DND-41 (cell line): ENCODE results near the gene SLC12A8.

Experiments
- ATAC-seq: fragments of 200-7000 bp; cut with Tn5 transposase; 3 replicates; pipeline ENCODE4 v1.9.1; 2021; ENCODE audit warnings: low read depth; ENCODE audit not compliant: insufficient read depth
- DNase-seq: peaks from one replicate; pipeline ENCODE4 v3.0.0-alpha.2; 2020
- H2AFZ ChIP-seq: 2 replicates; pipeline ENCODE4 v1.6.0; 2012; ENCODE audit warnings: low read depth, low read length
- H3K27ac ChIP-seq: 2 replicates; pipeline ENCODE4 v1.5.1; 2012; ENCODE audit warnings: low read length, inconsistent platforms
- H3K27me3 ChIP-seq: fragments of 200-600 bp; sonication (generic); 2 replicates; pipeline ENCODE4 v1.6.0; 2012; ENCODE audit warnings: low read length, mild to moderate bottlenecking, inconsistent platforms; ENCODE audit not compliant: insufficient read depth, poor library complexity
- H3K36me3 ChIP-seq: 2 replicates; pipeline ENCODE4 v1.5.1; 2012; ENCODE audit warnings: low read length, inconsistent platforms; ENCODE audit not compliant: insufficient read depth
- H3K4me1 ChIP-seq: 2 replicates; pipeline ENCODE4 v1.5.1; 2012; ENCODE audit warnings: mild to moderate bottlenecking, low read length; ENCODE audit not compliant: insufficient read depth
- H3K4me2 ChIP-seq: 2 replicates; pipeline ENCODE4 v1.6.0; 2012; ENCODE audit warnings: mild to moderate bottlenecking, moderate library complexity, low read length, inconsistent platforms; ENCODE audit not compliant: insufficient read depth
- H3K4me3 ChIP-seq, 2 experiments: fragments of 200-600 bp in 1 of 2; shearing (Covaris generic) in 1 of 2; 2 replicates each; pipeline ENCODE4 v1.5.1; 2012 to 2016; ENCODE audit warnings: inconsistent platforms in 2 of 2, low read length in 2 of 2, mild to moderate bottlenecking in 2 of 2, low read depth in 1 of 2, moderate library complexity in 1 of 2
- H3K79me2 ChIP-seq: 2 replicates; pipeline ENCODE4 v1.6.0; 2012; ENCODE audit warnings: low read length, inconsistent platforms; ENCODE audit not compliant: insufficient read depth
- H3K9ac ChIP-seq: 2 replicates; pipeline ENCODE4 v1.6.0; 2012; ENCODE audit warnings: low read depth, mild to moderate bottlenecking, inconsistent platforms, low read length, moderate library complexity
- H3K9me3 ChIP-seq: 2 replicates; pipeline ENCODE4 v1.5.1; 2012; ENCODE audit warnings: low read length, moderate library complexity, mild to moderate bottlenecking, inconsistent platforms; ENCODE audit not compliant: insufficient read depth, severe bottlenecking
- H4K20me1 ChIP-seq: 2 replicates; pipeline ENCODE4 v1.6.0; 2012; ENCODE audit warnings: low read length; ENCODE audit not compliant: insufficient read depth
- CTCF ChIP-seq: IDR thresholded peaks from 2 replicates; pipeline ENCODE4 v1.5.1; 2012; ENCODE audit warnings: borderline replicate concordance, low read length, moderate library complexity, mild to moderate bottlenecking; ENCODE audit not compliant: poor library complexity, severe bottlenecking; ENCODE audit errors: extremely low read depth
- EZH2 ChIP-seq: IDR thresholded peaks from 3 replicates; pipeline ENCODE4 v1.6.1; 2012; ENCODE audit warnings: borderline replicate concordance, low read depth, mild to moderate bottlenecking, moderate library complexity, low read length, inconsistent platforms; ENCODE audit not compliant: severe bottlenecking

The SLC12A8 gene

DNA sequence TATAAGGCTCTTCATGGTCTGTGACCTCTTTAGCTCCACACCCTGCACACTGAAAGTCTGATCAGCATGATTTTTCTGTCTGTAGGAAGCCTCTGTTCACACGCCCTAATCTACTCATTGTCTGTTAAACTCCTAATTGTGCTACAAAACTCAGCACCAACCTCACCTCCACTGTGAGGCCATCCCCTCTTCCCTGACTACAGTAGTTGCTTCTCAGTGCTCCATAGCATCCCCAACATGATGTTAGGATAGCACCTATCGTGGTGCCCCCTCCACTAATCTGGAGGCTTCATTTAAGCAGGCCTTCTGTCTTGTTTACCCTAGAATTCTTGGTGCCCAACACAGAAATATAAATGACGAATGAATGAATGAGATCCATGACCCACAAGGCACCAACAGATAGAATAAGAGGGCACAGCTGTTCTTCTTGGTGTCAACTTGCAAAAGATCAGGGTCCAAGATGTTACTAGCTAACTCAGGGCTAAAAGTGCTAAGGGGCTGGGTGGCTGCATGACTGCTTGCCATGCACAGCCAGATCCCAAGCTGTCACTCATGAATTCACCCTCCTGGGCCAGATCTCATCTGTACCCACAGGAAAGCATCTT, 101.6 kb downstream of the SLC12A8 start:
- H3K36me3 ChIP-seq = no peaks in the 10 kb centered on the region
- DNase-seq (no peak), ATAC-seq (no peak)
- peaks cover 3% of the 10 kb centered on the region for H3K27me3 ChIP-seq
- no peaks in the 10 kb centered on the region for H3K9me3 ChIP-seq
- no peak overlapping the region for H3K4me3 ChIP-seq
- no peaks in the 10 kb centered on the region for H3K79me2 ChIP-seq
- H2AFZ ChIP-seq = no peak overlapping the region
- no peak overlapping the region for H3K4me2 ChIP-seq
- TF ChIP-seq CTCF = no peak
- no peak overlapping the region for H3K9ac ChIP-seq
- H4K20me1 ChIP-seq = no peaks in the 10 kb centered on the region
- no peaks in the 10 kb centered on the region for H3K4me1 ChIP-seq
- H3K27ac ChIP-seq = no peak overlapping the region

DNA sequence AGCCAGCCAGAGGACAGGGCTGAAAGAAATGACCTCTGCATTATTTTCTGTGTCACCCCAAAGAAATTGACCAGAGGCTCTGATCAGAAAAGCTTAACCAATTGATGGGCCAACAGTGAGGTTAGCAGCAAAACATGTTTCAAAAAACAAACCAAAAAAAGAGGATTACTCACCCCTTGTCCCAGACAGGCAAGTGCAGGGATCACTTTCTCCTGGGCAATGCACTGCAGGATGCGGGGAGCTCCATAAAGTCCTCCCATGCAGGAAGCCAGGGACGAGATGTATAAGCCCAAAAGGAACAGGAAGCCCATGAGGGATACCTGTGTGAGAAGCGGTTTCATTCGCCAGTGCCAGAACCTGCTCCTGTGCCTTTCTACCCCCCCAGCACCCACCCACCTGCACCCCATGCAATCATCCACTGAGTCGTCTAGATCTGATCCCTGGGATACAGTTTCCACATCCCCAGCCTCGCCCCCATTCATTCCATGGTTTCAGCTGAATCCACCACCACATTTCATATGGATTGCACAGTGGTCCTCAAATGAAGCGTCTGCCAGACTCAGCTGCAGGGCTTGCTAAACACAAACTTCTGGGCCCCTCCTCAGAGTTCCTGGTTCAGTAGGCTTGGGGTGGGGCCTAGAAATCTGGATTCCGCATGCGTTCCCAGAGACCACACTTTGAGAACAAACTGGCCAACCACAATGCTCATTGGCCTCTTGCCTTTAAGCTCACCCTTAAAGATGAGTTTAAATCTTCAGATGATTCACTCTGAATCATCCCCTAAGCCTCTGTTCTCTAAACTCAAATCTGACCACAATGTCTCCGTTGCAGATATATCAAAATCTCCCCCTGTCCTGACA, 102.3 kb downstream of the SLC12A8 start:
- H3K9ac ChIP-seq = no peak overlapping the region
- ATAC-seq (no peak), DNase-seq (no peak)
- H3K27ac ChIP-seq = no peak overlapping the region
- H3K4me2 ChIP-seq = no peak overlapping the region
- no peaks in the 10 kb centered on the region for H3K79me2 ChIP-seq
- H3K36me3 ChIP-seq = no peaks in the 10 kb centered on the region
- no peak overlapping the region for H2AFZ ChIP-seq
- no peaks in the 10 kb centered on the region for H3K9me3 ChIP-seq
- no peak overlapping the region for H3K4me3 ChIP-seq
- no peak for TF ChIP-seq CTCF
- no peak for TF ChIP-seq EZH2
- H4K20me1 ChIP-seq = no peaks in the 10 kb centered on the region
- no peaks in the 10 kb centered on the region for H3K27me3 ChIP-seq
- H3K4me1 ChIP-seq = no peaks in the 10 kb centered on the region

DNA sequence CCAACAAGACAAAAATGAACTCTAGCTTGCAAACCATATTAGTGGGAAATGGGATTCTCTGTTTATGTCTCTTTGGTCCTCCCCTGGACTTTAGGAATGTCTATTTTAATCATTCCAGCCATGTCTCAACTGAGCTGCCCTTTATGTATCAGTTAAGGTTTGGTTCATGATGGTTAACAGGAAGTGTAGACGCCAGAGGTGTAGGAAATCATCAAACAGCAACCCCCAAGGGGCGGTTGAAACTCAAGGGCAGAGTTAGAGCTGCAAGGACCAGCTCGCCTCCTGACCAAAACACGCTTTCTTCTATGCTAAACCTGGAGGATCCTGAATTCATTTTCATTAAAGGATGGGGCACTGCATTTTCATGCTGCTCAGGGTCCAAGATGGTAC, 103.0 kb downstream of the SLC12A8 start:
- no peak overlapping the region for H3K4me2 ChIP-seq
- no peaks in the 10 kb centered on the region for H3K27me3 ChIP-seq

More for the DNA sequence above, 103.0 kb downstream of the SLC12A8 start:
- Histone ChIP-seq H3K27ac (no peak overlapping the region), H3K36me3 (no peaks in the 10 kb centered on the region), H3K4me3 (no peak overlapping the region), H4K20me1 (no peaks in the 10 kb centered on the region), H3K79me2 (no peaks in the 10 kb centered on the region), H3K9me3 (no peaks in the 10 kb centered on the region), H3K9ac (no peak overlapping the region), H3K4me1 (no peaks in the 10 kb centered on the region), H2AFZ (no peak overlapping the region)
- ATAC-seq = no peak
- no peak for DNase-seq
- TF ChIP-seq CTCF = no peak
- TF ChIP-seq EZH2 = no peak
